ENCODE data around the gene CXADR. TPM values are rescaled to one million over a fixed set of nuclear protein-coding genes. Genes with fewer than 3 reads are reported as not detected.

CXADR gene
- total and polyA plus RNA-seq, 7 donors, result 0.01 to 0.62 (median 0.06) TPM

DNA sequence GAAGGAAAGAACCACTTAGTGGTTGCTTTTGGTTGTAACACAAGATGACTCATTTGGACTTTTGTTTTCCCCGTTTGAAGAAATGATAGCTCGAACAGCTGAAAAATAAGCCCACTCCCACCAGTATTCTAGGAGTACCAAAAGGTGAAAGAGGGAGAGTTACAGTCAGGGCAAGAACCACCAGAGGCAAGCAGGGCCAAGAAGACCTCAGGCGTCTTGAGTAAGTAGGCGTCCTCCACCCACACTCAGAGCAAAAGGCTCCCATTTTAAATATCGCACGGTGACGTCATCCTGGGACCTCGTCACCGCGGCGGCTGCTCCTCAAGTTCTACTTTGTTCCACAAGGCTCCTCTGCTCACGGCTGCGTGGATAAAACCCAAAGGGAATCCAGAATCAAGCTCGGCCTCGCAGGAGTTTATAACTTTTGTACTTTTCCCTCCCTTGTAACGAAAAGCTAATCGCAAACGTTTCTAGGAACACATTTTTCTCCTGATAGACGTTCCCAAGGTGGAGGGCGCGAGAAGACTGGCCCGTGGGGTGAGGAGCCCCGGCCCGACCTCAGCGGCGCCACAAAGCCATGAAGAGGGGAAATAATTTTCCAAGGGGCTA, 98.7 kb downstream of the CXADR start:
- no peaks in the 10 kb centered on the region for H3K4me1 ChIP-seq
- ATAC-seq (peak; percentile 30 to 79 (median 55)), DNase-seq (peak; percentile 75 to 79)
- intact Hi-C loops (cut with DNase I), result no loop called here
- H3K27ac ChIP-seq, result peak overlapping the region; percentile 66
- H3K36me3 ChIP-seq (ENCODE audit: insufficient read depth in 1 of 2, low read depth in 1 of 2), result no peaks in the 10 kb centered on the region
- H3K9me3 ChIP-seq, result no peaks in the 10 kb centered on the region
- TF ChIP-seq CTCF (IDR thresholded peaks at IDR 0.05), result no peak
- peak overlapping the region; percentile 72 for H3K4me3 ChIP-seq
- 0 to 1% (median 1%) methylated on average over 26 of the region's 26 CpGs for WGBS, 3 donors
- peaks cover 0 to 33% (median 12%) of the 10 kb centered on the region in 3 donors for H3K27me3 ChIP-seq (ENCODE audit: insufficient read depth in 3 of 3, low read length in 2 of 3)

GRCh38 chr21:17612023-17612564, 99.3 kb downstream of the CXADR start:
- 0 to 1% (median 1%) methylated on average over 21 to 50 of the region's 50 CpGs for WGBS, 3 donors
- Histone ChIP-seq H3K27me3 (ENCODE audit: insufficient read depth in 3 of 3, low read length in 2 of 3) (peaks cover 0 to 33% (median 12%) of the 10 kb centered on the region in 3 donors), H3K4me3 (peak overlapping the region; percentile 72), H3K27ac (peak overlapping the region; percentile 66), H3K4me1 (no peaks in the 10 kb centered on the region), H3K36me3 (ENCODE audit: insufficient read depth in 1 of 2, low read depth in 1 of 2) (no peaks in the 10 kb centered on the region), H3K9me3 (no peaks in the 10 kb centered on the region)
- ATAC-seq, result peak; percentile 23 to 35 (median 24)
- DNase-seq, result peak; percentile 32 to 59
- intact Hi-C loops (cut with DNase I), result no loop called here
- TF ChIP-seq CTCF (IDR thresholded peaks at IDR 0.05), result no peak

DNA sequence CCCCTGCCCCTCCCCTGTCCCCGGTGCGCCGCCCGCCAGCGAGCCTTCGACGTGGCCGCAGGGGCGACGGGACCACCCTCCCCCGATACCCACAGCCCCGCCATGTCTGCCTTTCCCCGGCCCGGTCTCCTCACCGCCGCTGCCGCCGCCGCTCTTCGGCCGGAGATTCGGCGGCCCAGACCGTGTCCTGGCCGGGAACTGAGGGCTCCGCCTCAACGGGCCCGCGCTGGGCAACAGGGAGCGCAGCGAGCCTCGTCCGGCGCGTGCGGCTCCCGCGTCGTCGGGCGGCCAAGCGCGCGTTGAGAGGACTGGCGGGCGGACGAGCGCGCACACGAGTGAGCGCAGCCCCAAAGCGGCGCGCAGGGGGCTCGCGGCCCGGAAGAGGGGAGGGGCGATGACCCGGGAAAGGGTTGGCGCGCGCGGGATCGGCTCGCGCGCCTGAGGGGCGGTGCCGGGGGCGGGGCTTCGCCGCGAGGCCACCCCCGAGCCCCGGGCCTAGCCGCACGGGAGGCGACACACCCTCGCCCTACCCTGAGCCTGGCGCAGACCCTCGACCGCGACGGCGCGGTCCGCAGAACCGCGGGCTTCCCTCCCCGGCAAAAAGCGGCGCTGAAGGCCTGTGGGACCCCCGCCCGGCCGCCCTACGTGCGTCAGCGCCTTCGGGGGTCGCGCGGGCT, 99.9 kb downstream of the CXADR start, which contains the start of gene BTG3:
BTG3 (minus strand) TSS at position 337 of the 677 bp plus-strand sequence. CDS start 3,757 bp downstream, outside the sequence.
- 1 to 2% (median 1%) methylated on average over 42 to 102 of the region's 102 CpGs for WGBS, 3 donors
- no peaks in the 10 kb centered on the region for H3K36me3 ChIP-seq (ENCODE audit: insufficient read depth in 1 of 2, low read depth in 1 of 2)
- H3K27me3 ChIP-seq (ENCODE audit: insufficient read depth in 3 of 3, low read length in 2 of 3), result peaks cover 0 to 33% (median 12%) of the 10 kb centered on the region in 3 donors
- DNase-seq, result peak; percentile 83 to 85
- H3K4me3 ChIP-seq, result peak within 1 kb of the TSS; percentile 72
- no peaks in the 10 kb centered on the region for H3K9me3 ChIP-seq
- H3K27ac ChIP-seq, result peak within 1 kb of the TSS; percentile 66
- intact Hi-C loops (cut with DNase I), result no loop called here
- H3K4me1 ChIP-seq, result no peaks in the 10 kb centered on the region
- peak; percentile 81 to 88 (median 86) for ATAC-seq
- no peak for TF ChIP-seq CTCF (IDR thresholded peaks at IDR 0.05)

GRCh38 chr21:17613242-17613676, 100.4 kb downstream of the CXADR start:
- no peak for TF ChIP-seq CTCF (IDR thresholded peaks at IDR 0.05)
- intact Hi-C loops (cut with DNase I), result no loop called here
- no peaks in the 10 kb centered on the region for H3K4me1 ChIP-seq
- H3K36me3 ChIP-seq (ENCODE audit: insufficient read depth in 1 of 2, low read depth in 1 of 2), result no peaks in the 10 kb centered on the region
- DNase-seq (peak; percentile 37 to 71), ATAC-seq (peak in 3 of 4 donors; percentile 27 to 31 (median 28))
- H3K27me3 ChIP-seq (ENCODE audit: insufficient read depth in 3 of 3, low read length in 2 of 3), result peaks cover 0 to 33% (median 12%) of the 10 kb centered on the region in 3 donors
- peak overlapping the region; percentile 72 for H3K4me3 ChIP-seq
- WGBS, 3 donors, result 6 to 18% (median 9%) methylated on average over 16 of the region's 16 CpGs
- H3K27ac ChIP-seq, result peak overlapping the region; percentile 66
- H3K9me3 ChIP-seq, result no peaks in the 10 kb centered on the region
